ENCODE measurements around the gene TMEM119. TPM values are rescaled to one million over a fixed set of nuclear protein-coding genes. Genes with fewer than 3 reads are reported as not detected.

Gene TMEM119
- total and polyA plus RNA-seq, 9 of the 15 experiments (the other 6 are each of a cell fraction or from before 2014, with no cell fraction given) = 0.18 TPM; not detected in 8

GRCh38 chr12:108630481-108631207 lies 32.8 kb upstream of the TMEM119 start (continued):
- TF ChIP-seq ZNF407 (IDR thresholded peaks at IDR 0.05; ENCODE audit: low read depth) = no peak
- peak; percentile 64; the same call in 1 of the 2 replicates for TF ChIP-seq ZNF644 (tag; IDR thresholded peaks at IDR 0.05; ENCODE audit: low read depth)
- 0 out of 2 replicates have a peak, but pooled peaks have one; percentile 19 for TF ChIP-seq ARID3B (CRISPR knock-in tag; IDR thresholded peaks at IDR 0.05; ENCODE audit: borderline replicate concordance)
- peak; percentile 43 to 64; a peak in 3 of 4 replicates for TF ChIP-seq KDM1A (IDR thresholded peaks at IDR 0.05)
- 0 out of 2 replicates have a peak, but pooled peaks have one; percentile 17 for TF ChIP-seq GABPB1 (CRISPR knock-in tag; IDR thresholded peaks at IDR 0.05)
- TF ChIP-seq ZBTB49 (CRISPR knock-in tag; IDR thresholded peaks at IDR 0.05; ENCODE audit: borderline replicate concordance) = 0 out of 2 replicates have a peak, but pooled peaks have one; percentile 12
- 0 out of 2 replicates have a peak, but pooled peaks have one; percentile 7 for TF ChIP-seq FOXP4 (CRISPR knock-in tag; IDR thresholded peaks at IDR 0.05; ENCODE audit: borderline replicate concordance)
- peak; percentile 70; the same call in 1 of the 2 replicates for TF ChIP-seq ADNP (tag; IDR thresholded peaks at IDR 0.05)
